GM10266 (cell line): Measurements from ENCODE around the gene JAGN1.
"Not testable (repeated sequence)": the region's sequence is repeated elsewhere in the genome, so short reads cannot be mapped to it uniquely, and the experiment has no call there.

Experiments
- DNase-seq: peaks from one replicate; pipeline ENCODE4 v3.0.0; 2012; ENCODE audit errors: extremely low spot score
- TF ChIP-seq, protein P1 (sequence below): IDR thresholded peaks from 2 replicates; pipeline ENCODE4 v1.5.1; 2012; ENCODE audit warnings: mild to moderate bottlenecking, low read depth; ENCODE audit not compliant: control insufficient read depth, insufficient read depth; ENCODE audit errors: missing control alignments

The JAGN1 gene

DNA sequence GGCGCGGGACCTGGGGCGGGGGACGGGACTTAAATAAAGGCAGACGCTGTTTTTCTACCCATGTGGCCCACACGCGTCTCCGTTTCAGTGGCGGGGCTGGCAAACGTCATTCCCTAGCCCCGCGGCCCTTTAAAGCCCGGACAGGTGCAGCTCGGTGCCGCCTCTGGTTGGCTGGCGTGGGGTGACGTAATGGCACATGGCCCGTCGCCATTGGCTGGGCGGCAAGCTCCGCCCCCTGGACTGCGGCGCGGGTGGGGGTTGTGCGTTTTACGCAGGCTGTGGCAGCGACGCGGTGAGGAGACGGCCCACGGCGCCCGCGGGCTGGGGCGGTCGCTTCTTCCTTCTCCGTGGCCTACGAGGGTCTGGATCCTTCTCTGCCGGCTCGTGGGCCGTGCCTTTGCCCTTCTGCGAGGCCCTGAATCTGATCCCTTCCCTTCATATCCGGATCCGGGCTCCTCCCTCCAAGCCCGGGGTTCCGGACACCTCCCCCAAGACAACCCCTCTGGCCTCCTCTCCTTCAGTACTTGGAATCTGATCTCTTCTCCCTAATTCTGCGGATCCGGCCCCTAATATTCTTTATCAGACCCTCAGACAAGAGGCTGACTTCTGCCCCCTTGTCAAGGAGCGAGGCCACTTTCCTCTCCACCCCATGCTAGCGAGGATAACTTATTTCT is 43.3 kb downstream of the JAGN1 start, which contains the start of gene CRELD1:
Gene CRELD1 (plus strand): TSS at position 274 of the 674 bp plus-strand sequence. CDS start 605 bp downstream, outside the sequence.
- peak; percentile 96 for DNase-seq
- TF ChIP-seq, protein P1, sequence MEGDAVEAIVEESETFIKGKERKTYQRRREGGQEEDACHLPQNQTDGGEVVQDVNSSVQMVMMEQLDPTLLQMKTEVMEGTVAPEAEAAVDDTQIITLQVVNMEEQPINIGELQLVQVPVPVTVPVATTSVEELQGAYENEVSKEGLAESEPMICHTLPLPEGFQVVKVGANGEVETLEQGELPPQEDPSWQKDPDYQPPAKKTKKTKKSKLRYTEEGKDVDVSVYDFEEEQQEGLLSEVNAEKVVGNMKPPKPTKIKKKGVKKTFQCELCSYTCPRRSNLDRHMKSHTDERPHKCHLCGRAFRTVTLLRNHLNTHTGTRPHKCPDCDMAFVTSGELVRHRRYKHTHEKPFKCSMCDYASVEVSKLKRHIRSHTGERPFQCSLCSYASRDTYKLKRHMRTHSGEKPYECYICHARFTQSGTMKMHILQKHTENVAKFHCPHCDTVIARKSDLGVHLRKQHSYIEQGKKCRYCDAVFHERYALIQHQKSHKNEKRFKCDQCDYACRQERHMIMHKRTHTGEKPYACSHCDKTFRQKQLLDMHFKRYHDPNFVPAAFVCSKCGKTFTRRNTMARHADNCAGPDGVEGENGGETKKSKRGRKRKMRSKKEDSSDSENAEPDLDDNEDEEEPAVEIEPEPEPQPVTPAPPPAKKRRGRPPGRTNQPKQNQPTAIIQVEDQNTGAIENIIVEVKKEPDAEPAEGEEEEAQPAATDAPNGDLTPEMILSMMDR = no peak

DNA sequence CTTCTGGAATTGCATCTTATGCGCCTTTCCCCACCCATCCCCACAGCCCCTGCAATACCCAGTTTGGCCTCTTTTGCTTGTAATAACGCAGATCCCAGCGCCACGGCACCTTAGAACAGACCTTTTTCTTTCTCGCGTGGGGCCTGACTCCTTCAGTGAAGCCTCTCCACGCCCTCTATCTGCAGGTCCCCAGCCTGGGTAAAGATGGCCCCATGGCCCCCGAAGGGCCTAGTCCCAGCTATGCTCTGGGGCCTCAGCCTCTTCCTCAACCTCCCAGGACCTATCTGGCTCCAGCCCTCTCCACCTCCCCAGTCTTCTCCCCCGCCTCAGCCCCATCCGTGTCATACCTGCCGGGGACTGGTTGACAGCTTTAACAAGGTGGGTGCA is 43.8 kb downstream of the JAGN1 start:
- no peak for DNase-seq

DNA sequence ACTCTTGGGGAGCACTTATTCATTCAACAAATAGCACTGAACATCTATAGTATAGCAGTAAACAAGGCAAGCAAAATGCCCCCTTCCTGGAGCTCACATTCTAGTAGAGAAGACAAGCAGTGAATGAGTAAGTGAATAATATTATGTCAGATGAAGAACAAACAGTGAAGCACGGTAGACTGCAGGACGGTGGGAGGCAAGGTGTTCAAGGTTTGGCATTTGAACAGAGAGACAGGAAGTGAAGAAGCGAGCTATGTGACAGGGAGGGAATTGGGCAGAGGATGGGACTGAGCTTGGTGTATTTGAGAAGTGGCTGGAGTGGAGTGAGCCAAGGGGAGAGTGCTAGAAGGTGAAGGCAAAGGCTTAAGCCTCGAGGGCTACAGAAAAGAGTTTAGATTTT is 44.6 kb downstream of the JAGN1 start:
- TF ChIP-seq, protein P1 = no peak
- DNase-seq = no peak

More for the DNA sequence above, 43.8 kb downstream of the JAGN1 start:
- TF ChIP-seq, protein P1 = no peak

DNA sequence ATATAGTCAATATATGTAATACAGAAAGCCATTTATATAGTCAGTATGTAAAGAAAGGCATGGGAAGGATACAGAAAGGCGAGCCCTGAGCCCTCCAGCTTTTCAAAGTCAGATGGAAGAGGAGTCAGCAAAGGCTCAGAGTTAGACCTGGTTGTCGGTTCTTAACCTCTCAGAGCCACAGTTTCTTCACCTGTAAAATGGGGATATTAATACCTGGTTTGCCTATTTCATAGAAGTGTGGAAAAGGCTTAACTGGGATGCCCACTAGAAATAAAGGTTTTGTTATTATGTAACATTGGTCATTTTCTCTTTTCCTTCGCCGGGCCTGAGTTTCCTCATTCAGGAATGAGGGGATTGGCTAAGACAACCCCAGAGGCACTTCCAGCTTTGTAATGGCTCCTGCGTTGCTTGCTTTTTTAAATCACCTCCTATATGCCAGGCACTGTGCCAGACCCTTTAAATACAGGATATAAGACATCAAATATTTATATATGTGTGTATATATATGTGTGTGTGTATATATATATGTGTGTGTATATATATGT is 45.6 kb downstream of the JAGN1 start:
- TF ChIP-seq, protein P1 = no peak
- DNase-seq = no peak

DNA sequence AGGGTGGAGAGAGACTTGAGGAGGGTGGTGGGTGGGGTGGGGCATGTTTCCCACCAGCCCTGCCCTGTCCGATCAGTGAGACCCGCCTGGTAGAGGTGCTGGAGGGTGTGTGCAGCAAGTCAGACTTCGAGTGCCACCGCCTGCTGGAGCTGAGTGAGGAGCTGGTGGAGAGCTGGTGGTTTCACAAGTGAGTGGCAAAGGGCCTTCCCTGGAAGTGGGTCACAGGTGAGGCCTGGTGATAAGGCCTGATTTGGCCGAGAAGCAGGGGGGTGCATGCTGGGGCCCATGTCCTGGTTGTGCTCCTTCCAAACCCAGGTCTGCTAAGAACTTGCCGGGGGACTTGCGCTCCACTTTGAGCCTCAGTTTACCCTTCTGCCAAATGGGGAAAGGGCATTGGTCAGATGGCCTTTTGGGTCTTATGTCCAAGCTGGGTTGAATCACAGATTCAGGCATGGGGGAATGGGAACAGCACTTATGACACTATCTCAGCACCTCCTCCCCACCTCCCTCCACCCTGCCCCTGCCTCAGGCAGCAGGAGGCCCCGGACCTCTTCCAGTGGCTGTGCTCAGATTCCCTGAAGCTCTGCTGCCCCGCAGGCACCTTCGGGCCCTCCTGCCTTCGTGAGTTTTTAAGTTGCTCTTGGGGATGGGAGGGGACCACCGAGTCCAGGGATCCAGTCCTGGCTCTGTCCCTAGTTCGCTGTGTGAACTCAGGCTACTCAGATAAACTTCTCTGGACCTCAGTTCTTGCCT is 47.3 kb downstream of the JAGN1 start:
- TF ChIP-seq, protein P1 = no peak
- no peak for DNase-seq

DNA sequence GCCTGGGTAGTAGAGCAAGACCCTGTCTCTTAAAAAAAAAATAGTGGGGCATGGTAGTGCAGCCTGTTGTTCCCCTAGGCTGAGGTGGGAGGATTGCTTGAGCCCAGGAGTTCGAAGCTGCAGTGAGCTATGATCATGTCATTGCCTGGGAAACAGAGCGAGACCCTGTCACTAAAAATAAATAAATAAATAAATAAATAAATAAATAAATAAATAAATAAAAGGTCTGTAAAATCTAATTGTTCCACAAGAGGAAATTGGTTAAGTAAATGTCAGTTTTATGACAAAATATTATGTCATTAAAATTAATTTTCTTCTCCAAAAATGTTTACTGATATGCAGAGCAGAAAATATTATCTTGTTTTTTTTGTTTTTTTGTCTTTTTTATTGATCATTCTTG is 48.6 kb downstream of the JAGN1 start:
- no peak for DNase-seq

DNA sequence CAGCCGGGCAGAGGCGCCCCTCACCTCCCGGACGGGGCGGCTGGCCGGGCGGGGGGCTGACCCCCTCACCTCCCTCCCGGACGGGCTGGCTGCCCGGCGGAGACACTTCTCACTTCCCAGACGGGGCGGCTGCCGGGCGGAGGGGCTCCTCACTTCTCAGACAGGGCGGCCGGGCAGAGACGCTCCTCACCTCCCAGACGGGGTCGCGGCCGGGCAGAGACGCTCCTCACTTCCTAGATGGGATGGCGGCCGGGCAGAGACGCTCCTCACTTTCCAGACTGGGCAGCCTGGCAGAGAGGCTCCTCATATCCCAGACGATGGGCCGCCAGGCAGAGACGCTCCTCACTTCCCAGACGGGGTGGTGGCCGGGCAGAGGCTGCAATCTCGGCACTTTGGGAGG is 49.5 kb downstream of the JAGN1 start:
- not testable (repeated sequence) for DNase-seq

More for the DNA sequence above, 48.6 kb downstream of the JAGN1 start:
- TF ChIP-seq, protein P1 = no peak
